ENCODE measurements around the gene ZC3H4.

- no peak for TF ChIP-seq CTCF (IDR thresholded peaks at IDR 0.05)
- TF ChIP-seq POLR2A (IDR thresholded peaks at IDR 0.05) = no peak
These were observed 91.4 kb downstream of the ZC3H4 start for GRCh38 chr19:47022140-47022536.

Measured in thyroid gland (tissue), 4 donors.